Renal cortex interstitium (tissue), 11 donors: ENCODE results near the gene LRRC46. TPM values are rescaled to one million over a fixed set of nuclear protein-coding genes. Genes with fewer than 3 reads are reported as not detected.

Experiments used
- DNase-seq, 11 donors: peaks; one replicate each; pipeline ENCODE4 v3.0.0-alpha.2; 2013; ENCODE audit warnings: low read depth in 9 of 11, low spot score in 4 of 11; ENCODE audit errors: extremely low read depth in 1 of 11
- polyA plus RNA-seq, 3 donors: library from polyadenylated mRNA; unstranded; fragments of 120-200 nt; gene quantifications; one replicate each; pipeline ENCODE4 v1.2.1, GENCODE V29; 2013; ENCODE audit not compliant: insufficient read length in 3 of 3

The LRRC46 gene
- polyA plus RNA-seq, 3 donors = 2.5 to 3.6 (median 3.4) TPM

GRCh38 chr17:47806913-47807255 lies 24.6 kb upstream of the LRRC46 start:
- no peak for DNase-seq

- DNase-seq = no peak
Measured at GRCh38 chr17:47807421-47807820, 24.0 kb upstream of the LRRC46 start.

- no peak for DNase-seq
Measured at GRCh38 chr17:47808036-47808829, 23.2 kb upstream of the LRRC46 start.

GRCh38 chr17:47808830-47809480 lies 22.5 kb upstream of the LRRC46 start:
- no peak for DNase-seq

GRCh38 chr17:47810200-47810821 lies 21.2 kb upstream of the LRRC46 start:
- no peak for DNase-seq

GRCh38 chr17:47810901-47811635 lies 20.4 kb upstream of the LRRC46 start:
- DNase-seq = no peak

- no peak for DNase-seq
Measured at GRCh38 chr17:47811709-47812108, 19.8 kb upstream of the LRRC46 start.

- DNase-seq = no peak
Measured at GRCh38 chr17:47812146-47812920, 19.1 kb upstream of the LRRC46 start.

- no peak for DNase-seq
Measured at GRCh38 chr17:47813077-47813476, 18.4 kb upstream of the LRRC46 start.

GRCh38 chr17:47813512-47814031 lies 17.9 kb upstream of the LRRC46 start:
- no peak for DNase-seq

- DNase-seq = no peak
Measured at GRCh38 chr17:47815106-47815918, 16.2 kb upstream of the LRRC46 start.

GRCh38 chr17:47816111-47816735 lies 15.2 kb upstream of the LRRC46 start:
- no peak for DNase-seq

- DNase-seq = no peak
Measured at GRCh38 chr17:47816947-47817346, 14.5 kb upstream of the LRRC46 start.

GRCh38 chr17:47818002-47818695 lies 13.3 kb upstream of the LRRC46 start:
- DNase-seq = no peak

GRCh38 chr17:47819475-47819874 lies 12.0 kb upstream of the LRRC46 start:
- no peak for DNase-seq

- DNase-seq = no peak
Measured at GRCh38 chr17:47820033-47820789, 11.3 kb upstream of the LRRC46 start.
